ENCODE data around the gene CENPO. TPM values are rescaled to one million over a fixed set of nuclear protein-coding genes. Genes with fewer than 3 reads are reported as not detected.

Gene CENPO
- total RNA-seq, 1 experiment from 2014 or later: 19.7 TPM

- no peak for DNase-seq (ENCODE audit: low spot score)
These were observed 45.3 kb downstream of the CENPO start for GRCh38 chr2:24838541-24838940.

GRCh38 chr2:24839729-24840128, 46.5 kb downstream of the CENPO start:
- DNase-seq (ENCODE audit: low spot score): no peak

GRCh38 chr2:24840164-24840869, 47.1 kb downstream of the CENPO start:
- no peak for DNase-seq (ENCODE audit: low spot score)

GRCh38 chr2:24840962-24841945, 48.0 kb downstream of the CENPO start:
- no peak for DNase-seq (ENCODE audit: low spot score)

GRCh38 chr2:24842081-24843050, 49.1 kb downstream of the CENPO start:
- no peak for DNase-seq (ENCODE audit: low spot score)

- no peak for DNase-seq (ENCODE audit: low spot score)
These were observed 50.2 kb downstream of the CENPO start for GRCh38 chr2:24843330-24843860.

GRCh38 chr2:24844023-24844685, 50.9 kb downstream of the CENPO start:
- DNase-seq (ENCODE audit: low spot score): no peak

GRCh38 chr2:24845691-24846090, 52.5 kb downstream of the CENPO start:
- DNase-seq (ENCODE audit: low spot score): no peak

GRCh38 chr2:24850944-24851343, 57.7 kb downstream of the CENPO start:
- DNase-seq (ENCODE audit: low spot score): no peak

GRCh38 chr2:24852026-24852425, 58.8 kb downstream of the CENPO start:
- DNase-seq (ENCODE audit: low spot score): no peak

- no peak for DNase-seq (ENCODE audit: low spot score)
These were observed 59.3 kb downstream of the CENPO start for GRCh38 chr2:24852431-24853020.

GRCh38 chr2:24853046-24853445, 59.8 kb downstream of the CENPO start:
- DNase-seq (ENCODE audit: low spot score): no peak

GRCh38 chr2:24853996-24854395, 60.8 kb downstream of the CENPO start:
- no peak for DNase-seq (ENCODE audit: low spot score)

GRCh38 chr2:24855022-24855622, 61.9 kb downstream of the CENPO start:
- no peak for DNase-seq (ENCODE audit: low spot score)

GRCh38 chr2:24855726-24856125, 62.5 kb downstream of the CENPO start:
- no peak for DNase-seq (ENCODE audit: low spot score)

- no peak for DNase-seq (ENCODE audit: low spot score)
These were observed 63.6 kb downstream of the CENPO start for GRCh38 chr2:24856791-24857211.

GRCh38 chr2:24857746-24858145, 64.5 kb downstream of the CENPO start:
- DNase-seq (ENCODE audit: low spot score): no peak

- DNase-seq (ENCODE audit: low spot score): no peak
These were observed 65.8 kb downstream of the CENPO start for GRCh38 chr2:24858996-24859395.

GRCh38 chr2:24859968-24860600, 66.9 kb downstream of the CENPO start:
- DNase-seq (ENCODE audit: low spot score): no peak

Data from H4 (cell line).